ENCODE results near the gene S100A16. TPM values are rescaled to one million over a fixed set of nuclear protein-coding genes. Genes with fewer than 3 reads are reported as not detected.

S100A16 gene
- total and polyA plus RNA-seq, 4 donors = 46.0 to 135 (median 111) TPM

DNA sequence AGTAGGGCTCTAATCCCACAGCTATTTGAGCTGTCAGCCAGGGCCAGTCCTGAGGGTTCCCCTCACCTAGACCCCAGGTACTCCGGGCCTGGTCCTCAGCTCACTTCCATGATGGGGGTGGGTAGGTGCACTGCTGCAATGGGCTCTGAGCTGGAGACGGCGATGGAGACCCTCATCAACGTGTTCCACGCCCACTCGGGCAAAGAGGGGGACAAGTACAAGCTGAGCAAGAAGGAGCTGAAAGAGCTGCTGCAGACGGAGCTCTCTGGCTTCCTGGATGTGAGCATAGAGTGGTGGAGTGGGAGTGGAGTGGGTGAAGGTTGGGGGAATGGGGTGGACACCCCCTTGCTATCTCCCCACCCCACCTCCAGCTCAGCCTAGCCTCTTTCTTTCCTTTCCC is 17.4 kb upstream of the S100A16 start:
- H3K27me3 ChIP-seq (ENCODE audit: control insufficient read depth, insufficient read depth, low read length) = no peaks in the 10 kb centered on the region
- H3K9me3 ChIP-seq (ENCODE audit: control insufficient read depth, insufficient read depth, low read length) = no peaks in the 10 kb centered on the region
- H3K4me1 ChIP-seq (ENCODE audit: control insufficient read depth, insufficient read depth, low read length) = peaks cover 55% of the 10 kb centered on the region
- no peak for DNase-seq (ENCODE audit: low read depth in 4 of 6, low spot score in 6 of 6)
- no peak overlapping the region for H3K27ac ChIP-seq (ENCODE audit: low read depth, low read length)
- H3K4me3 ChIP-seq (ENCODE audit: low read depth, low read length) = no peak overlapping the region
- WGBS (ENCODE audit: insufficient coverage) = 89% methylated on average over 4 of the region's 7 CpGs
- peaks cover 3% of the 10 kb centered on the region for H3K36me3 ChIP-seq (ENCODE audit: control insufficient read depth, insufficient read depth, low read length)

DNA sequence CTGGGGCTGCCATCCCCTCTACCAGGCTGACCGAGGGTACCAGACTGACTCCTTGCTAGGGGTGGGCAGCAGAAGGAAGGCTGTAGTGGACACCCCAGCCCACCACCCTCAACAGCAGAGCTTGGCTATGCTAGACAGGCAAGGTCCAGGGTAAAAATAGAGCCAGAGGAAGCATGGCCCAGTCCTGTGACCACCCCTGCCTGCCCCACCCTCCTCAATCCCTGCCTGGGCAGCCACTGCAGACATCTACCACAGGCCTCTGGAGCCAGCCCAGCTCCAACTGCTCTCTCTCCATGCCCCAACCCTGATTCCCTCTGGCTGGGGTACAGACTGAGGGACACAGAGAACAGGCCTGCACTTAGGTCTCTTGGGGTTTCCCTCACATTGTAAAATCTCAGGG is 17.0 kb upstream of the S100A16 start:
- H3K4me3 ChIP-seq (ENCODE audit: low read depth, low read length) = no peak overlapping the region
- H3K4me1 ChIP-seq (ENCODE audit: control insufficient read depth, insufficient read depth, low read length) = peaks cover 51% of the 10 kb centered on the region
- no peak for DNase-seq (ENCODE audit: low read depth in 4 of 6, low spot score in 6 of 6)
- no peaks in the 10 kb centered on the region for H3K27me3 ChIP-seq (ENCODE audit: control insufficient read depth, insufficient read depth, low read length)
- no CpG with 5 or more reads among the region's 1 CpG for WGBS (ENCODE audit: insufficient coverage)
- no peak overlapping the region for H3K27ac ChIP-seq (ENCODE audit: low read depth, low read length)
- H3K36me3 ChIP-seq (ENCODE audit: control insufficient read depth, insufficient read depth, low read length) = no peaks in the 10 kb centered on the region
- no peaks in the 10 kb centered on the region for H3K9me3 ChIP-seq (ENCODE audit: control insufficient read depth, insufficient read depth, low read length)

DNA sequence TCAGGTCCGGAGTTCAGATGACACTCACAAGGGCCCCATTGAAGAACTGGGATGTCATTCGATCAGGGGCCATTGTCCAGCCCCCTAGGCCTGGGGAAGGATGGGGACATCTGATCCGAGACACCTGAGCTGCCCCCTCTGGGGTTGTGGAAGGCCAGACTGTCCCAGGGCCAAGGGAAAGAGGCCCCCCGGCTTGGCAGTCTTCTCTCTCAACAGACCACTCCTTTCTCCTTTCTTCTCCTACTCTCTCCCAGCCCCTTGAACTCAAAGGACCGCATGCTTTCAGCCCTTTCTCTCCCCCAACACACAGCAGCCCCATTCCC is 16.4 kb upstream of the S100A16 start:
- Histone ChIP-seq H3K4me1 (ENCODE audit: control insufficient read depth, insufficient read depth, low read length) (peaks cover 49% of the 10 kb centered on the region), H3K27me3 (ENCODE audit: control insufficient read depth, insufficient read depth, low read length) (no peaks in the 10 kb centered on the region)
- WGBS (ENCODE audit: insufficient coverage) = 52% methylated on average over 4 of the region's 5 CpGs

DNA sequence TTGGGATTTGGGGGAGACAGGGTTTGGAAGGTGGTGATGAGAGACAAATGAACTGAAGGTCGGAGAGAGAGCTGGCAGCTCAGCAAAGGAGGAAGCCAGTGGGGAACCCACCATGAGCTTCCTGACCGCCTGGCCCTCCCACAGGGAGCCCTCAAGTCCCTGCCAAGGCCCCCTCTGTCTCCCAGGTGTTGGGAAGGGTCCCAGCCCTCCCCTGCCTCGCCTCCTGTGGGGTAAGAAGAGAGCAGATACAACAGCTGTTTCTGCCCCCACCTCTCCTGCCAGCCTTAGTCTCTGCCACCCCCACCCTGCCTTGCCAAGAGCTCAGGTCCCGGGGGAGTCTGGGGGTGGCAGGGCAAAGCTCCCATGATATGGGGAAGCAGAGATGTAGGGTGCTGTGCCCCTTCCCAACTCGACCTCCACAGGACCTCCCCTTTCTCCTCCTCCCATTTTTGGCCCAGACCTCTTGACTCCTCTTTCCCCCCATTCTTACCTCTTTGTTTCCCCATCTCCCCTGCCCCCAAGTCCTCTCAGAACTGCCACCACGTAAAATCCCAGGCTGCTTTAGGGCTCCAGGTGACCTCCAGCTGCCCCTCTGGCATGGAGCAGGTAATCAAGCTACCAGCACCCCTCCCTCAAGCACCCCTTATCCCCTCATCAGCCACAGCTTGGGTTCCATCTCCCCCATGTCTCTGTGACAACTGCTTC is 15.9 kb upstream of the S100A16 start:
- Histone ChIP-seq H3K4me3 (ENCODE audit: low read depth, low read length) (no peak overlapping the region), H3K4me1 (ENCODE audit: control insufficient read depth, insufficient read depth, low read length) (peaks cover 49% of the 10 kb centered on the region), H3K27ac (ENCODE audit: low read depth, low read length) (no peak overlapping the region), H3K36me3 (ENCODE audit: control insufficient read depth, insufficient read depth, low read length) (no peaks in the 10 kb centered on the region), H3K9me3 (ENCODE audit: control insufficient read depth, insufficient read depth, low read length) (no peaks in the 10 kb centered on the region), H3K27me3 (ENCODE audit: control insufficient read depth, insufficient read depth, low read length) (no peaks in the 10 kb centered on the region)
- DNase-seq (ENCODE audit: low read depth in 4 of 6, low spot score in 6 of 6) = no peak
- 63% methylated on average over 2 of the region's 6 CpGs for WGBS (ENCODE audit: insufficient coverage)

More for the DNA sequence above, 16.4 kb upstream of the S100A16 start:
- no peak overlapping the region for H3K27ac ChIP-seq (ENCODE audit: low read depth, low read length)
- no peaks in the 10 kb centered on the region for H3K9me3 ChIP-seq (ENCODE audit: control insufficient read depth, insufficient read depth, low read length)
- no peak overlapping the region for H3K4me3 ChIP-seq (ENCODE audit: low read depth, low read length)
- no peak for DNase-seq (ENCODE audit: low read depth in 4 of 6, low spot score in 6 of 6)
- H3K36me3 ChIP-seq (ENCODE audit: control insufficient read depth, insufficient read depth, low read length) = no peaks in the 10 kb centered on the region

DNA sequence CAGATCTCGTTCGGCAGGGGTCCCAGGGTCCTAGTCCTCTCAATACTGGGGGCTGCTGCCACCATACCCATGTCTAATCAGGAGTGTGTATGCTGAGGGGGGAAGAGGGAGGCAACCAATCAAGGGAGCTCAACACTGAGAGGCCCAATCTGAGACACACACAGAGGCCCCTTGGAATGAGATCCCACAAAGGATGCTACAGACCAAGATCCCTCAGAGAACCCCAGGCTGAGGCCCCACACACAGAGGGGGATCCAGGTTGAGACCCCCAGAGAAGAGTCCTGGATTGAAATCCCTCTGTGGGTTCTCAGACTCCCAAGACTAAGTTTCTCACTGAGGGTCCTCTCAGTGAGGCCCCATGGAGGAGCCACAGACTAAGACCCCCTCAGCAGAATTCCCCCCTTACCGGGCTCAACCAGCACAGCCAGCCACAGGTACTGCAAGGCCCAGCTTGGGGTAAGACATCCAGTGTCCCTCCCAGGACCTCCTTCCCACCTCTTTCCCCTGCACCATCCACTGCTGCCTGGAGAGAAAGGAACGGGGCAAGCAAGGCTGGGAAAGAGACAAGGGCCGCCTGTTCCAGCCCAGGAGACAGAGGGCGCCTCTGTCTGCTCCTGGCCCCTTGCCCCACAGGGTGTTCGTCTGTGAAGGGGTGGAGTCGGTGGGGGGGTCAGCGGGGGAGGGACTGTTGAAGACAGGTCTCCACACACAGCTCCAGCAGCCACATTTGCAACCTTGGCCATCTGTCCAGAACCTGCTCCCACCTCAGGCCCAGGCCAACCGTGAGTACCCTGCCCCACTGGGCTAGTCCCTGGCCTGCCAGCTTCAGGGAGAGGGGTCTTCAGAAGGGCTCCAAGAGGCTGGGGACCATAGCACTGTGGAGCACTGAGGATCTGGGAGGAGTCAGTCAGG is 15.0 kb upstream of the S100A16 start, which contains the start of gene S100A1:
Gene S100A1 (plus strand): TSS at position 720 of the 912 bp plus-strand sequence. CDS start 2,088 bp downstream, outside the sequence.
- H3K4me1 ChIP-seq (ENCODE audit: control insufficient read depth, insufficient read depth, low read length) = peaks cover 42% of the 10 kb centered on the region
- no peak for DNase-seq (ENCODE audit: low read depth in 4 of 6, low spot score in 6 of 6)
- WGBS (ENCODE audit: insufficient coverage) = 55% methylated on average over 4 of the region's 10 CpGs

DNA sequence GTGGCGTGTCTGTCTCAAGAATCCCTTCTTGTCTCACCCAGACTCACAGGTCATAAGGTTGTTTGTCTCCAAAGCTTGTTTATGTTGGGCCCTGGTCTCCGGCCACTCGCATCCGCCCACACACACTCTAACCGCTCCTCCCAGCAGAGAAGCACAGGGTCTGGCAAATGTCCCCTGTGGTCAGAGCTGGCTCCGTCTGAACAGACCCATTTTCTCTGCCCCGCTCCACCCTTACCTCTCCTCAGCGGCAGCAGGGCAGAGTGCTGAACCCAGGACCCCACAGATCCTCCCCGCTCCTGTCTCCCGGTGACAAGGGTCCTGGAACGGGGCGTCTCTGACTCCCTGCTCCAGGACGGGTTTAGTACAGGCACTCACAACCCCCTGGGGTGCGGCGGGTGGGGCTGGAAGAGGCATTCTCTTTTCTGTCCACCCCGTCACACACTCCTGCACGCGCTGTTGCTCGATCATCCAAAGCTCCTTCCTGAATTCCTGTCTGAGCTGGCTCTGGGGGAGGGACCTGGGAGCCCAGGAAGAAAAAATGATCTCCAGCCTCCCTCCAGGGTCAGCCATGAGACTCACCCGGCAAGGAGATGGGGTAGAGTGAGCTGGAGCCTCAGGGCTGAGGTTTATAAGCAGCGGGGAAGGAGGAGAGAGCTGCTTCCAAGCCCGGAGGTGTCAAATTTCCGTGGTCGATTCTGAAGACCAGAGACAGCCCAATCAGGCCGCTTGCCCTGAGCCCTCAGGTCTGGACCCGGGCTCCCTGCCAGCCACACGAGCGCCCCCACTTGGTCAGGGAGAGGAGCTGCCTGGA is 14.2 kb upstream of the S100A16 start, which contains the start of gene S100A13:
Gene S100A13 (minus strand): TSS at position 602 of the 811 bp plus-strand sequence. CDS start 1,033 bp downstream, outside the sequence.
- H3K36me3 ChIP-seq (ENCODE audit: control insufficient read depth, insufficient read depth, low read length) = no peaks in the 10 kb centered on the region
- H3K4me1 ChIP-seq (ENCODE audit: control insufficient read depth, insufficient read depth, low read length) = peaks cover 42% of the 10 kb centered on the region
- peak within 1 kb of the TSS; percentile 40 for H3K4me3 ChIP-seq (ENCODE audit: low read depth, low read length)
- DNase-seq (ENCODE audit: low read depth in 4 of 6, low spot score in 6 of 6) = peak in 2 of 6 donors; percentile 72 to 78
- H3K27me3 ChIP-seq (ENCODE audit: control insufficient read depth, insufficient read depth, low read length) = no peaks in the 10 kb centered on the region
- H3K9me3 ChIP-seq (ENCODE audit: control insufficient read depth, insufficient read depth, low read length) = no peaks in the 10 kb centered on the region
- peak within 1 kb of the TSS; percentile 75 for H3K27ac ChIP-seq (ENCODE audit: low read depth, low read length)
- 9% methylated on average over 20 of the region's 28 CpGs for whole genome bisulfite sequencing (ENCODE audit: insufficient coverage)

More for the DNA sequence above, 15.0 kb upstream of the S100A16 start, which contains the start of gene S100A1:
- H3K27me3 ChIP-seq (ENCODE audit: control insufficient read depth, insufficient read depth, low read length) = no peaks in the 10 kb centered on the region
- no peaks in the 10 kb centered on the region for H3K36me3 ChIP-seq (ENCODE audit: control insufficient read depth, insufficient read depth, low read length)
- no peaks in the 10 kb centered on the region for H3K9me3 ChIP-seq (ENCODE audit: control insufficient read depth, insufficient read depth, low read length)
- H3K27ac ChIP-seq (ENCODE audit: low read depth, low read length) = peak within 1 kb of the TSS; percentile 75
- peak within 1 kb of the TSS; percentile 40 for H3K4me3 ChIP-seq (ENCODE audit: low read depth, low read length)

DNA sequence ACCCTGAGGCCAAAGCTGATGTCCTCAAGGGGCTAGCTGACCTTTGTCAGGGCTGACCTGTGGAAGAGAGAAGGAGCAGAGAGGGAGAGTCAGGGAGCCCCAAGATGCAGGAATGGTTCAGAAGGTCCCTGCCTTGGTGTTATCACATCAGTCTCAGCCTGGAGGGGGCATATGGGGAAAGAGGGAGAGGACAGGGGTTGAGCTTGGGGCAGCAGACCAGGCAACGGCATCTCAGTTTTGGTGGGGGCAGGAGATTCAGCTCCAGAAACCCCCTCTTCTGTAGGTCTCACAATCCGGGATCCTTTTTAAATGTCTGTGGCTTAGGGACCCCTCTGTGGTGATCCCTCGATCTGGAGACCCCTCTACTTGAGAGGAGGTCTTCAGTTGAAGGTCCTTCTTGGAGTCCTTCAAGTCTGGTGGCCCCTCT is 13.6 kb upstream of the S100A16 start:
- peak overlapping the region; percentile 40 for H3K4me3 ChIP-seq (ENCODE audit: low read depth, low read length)
- peak overlapping the region; percentile 75 for H3K27ac ChIP-seq (ENCODE audit: low read depth, low read length)
- no peaks in the 10 kb centered on the region for H3K9me3 ChIP-seq (ENCODE audit: control insufficient read depth, insufficient read depth, low read length)
- H3K36me3 ChIP-seq (ENCODE audit: control insufficient read depth, insufficient read depth, low read length) = no peaks in the 10 kb centered on the region
- no CpG with 5 or more reads among the region's 3 CpGs for WGBS (ENCODE audit: insufficient coverage)
- DNase-seq (ENCODE audit: low read depth in 4 of 6, low spot score in 6 of 6) = no peak
- no peaks in the 10 kb centered on the region for H3K27me3 ChIP-seq (ENCODE audit: control insufficient read depth, insufficient read depth, low read length)
- peaks cover 42% of the 10 kb centered on the region for H3K4me1 ChIP-seq (ENCODE audit: control insufficient read depth, insufficient read depth, low read length)

DNA sequence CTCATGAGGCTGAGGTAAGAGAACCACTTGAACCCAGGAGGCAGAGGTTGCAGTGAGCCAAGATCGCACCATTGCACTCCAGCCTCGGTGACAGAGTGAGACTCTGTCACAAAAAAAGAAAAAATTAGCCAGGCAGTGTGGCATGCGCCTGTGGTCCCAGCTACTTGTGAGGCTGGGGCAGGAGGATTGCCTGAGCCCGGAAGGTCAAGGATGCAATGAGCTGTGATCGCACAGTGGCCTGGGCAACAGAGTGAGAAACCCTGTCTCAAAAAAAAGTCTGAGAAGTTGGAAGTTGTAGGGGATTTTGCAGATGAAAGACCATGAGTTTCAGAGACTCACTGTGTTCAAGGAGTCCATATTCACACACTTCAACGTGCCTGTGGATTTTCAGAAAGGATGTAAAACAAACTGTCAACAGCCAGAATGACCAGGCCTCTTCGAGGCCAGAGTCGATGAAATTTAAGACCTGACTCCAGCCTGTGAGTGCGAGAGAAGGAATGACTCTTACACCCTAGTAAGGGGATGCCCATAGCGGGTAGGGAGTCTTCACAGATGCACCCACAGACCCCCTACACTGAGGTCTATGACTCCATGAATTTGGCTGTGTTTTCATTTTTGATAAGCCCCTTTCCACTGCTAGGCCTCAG is 12.2 kb upstream of the S100A16 start:
- no peak for DNase-seq (ENCODE audit: low read depth in 4 of 6, low spot score in 6 of 6)
- 91% methylated on average over 7 of the region's 10 CpGs for WGBS (ENCODE audit: insufficient coverage)
- no peak overlapping the region for H3K4me3 ChIP-seq (ENCODE audit: low read depth, low read length)
- H3K27ac ChIP-seq (ENCODE audit: low read depth, low read length) = no peak overlapping the region
- no peaks in the 10 kb centered on the region for H3K27me3 ChIP-seq (ENCODE audit: control insufficient read depth, insufficient read depth, low read length)
- no peaks in the 10 kb centered on the region for H3K9me3 ChIP-seq (ENCODE audit: control insufficient read depth, insufficient read depth, low read length)
- H3K4me1 ChIP-seq (ENCODE audit: control insufficient read depth, insufficient read depth, low read length) = peaks cover 42% of the 10 kb centered on the region
- H3K36me3 ChIP-seq (ENCODE audit: control insufficient read depth, insufficient read depth, low read length) = peaks cover 2% of the 10 kb centered on the region

DNA sequence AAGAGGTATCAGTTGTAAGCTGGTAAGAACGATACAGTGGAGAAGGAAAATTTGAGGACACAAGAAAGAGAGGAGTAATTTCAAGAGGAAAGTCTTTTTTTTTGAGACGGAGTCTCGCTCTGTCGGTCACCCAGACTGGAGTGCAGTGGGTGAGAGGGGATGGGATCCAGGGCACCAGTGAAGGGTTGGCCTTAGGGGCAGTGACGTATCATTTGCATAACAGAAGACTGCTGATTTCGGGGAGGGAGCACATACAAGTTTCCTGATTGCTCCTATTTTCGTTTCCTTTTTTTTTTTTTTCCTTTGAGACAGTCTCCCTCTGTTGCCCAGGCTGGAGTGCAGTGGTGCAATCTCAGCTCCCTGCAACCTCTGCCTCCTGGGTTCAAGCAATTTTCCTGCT is 10.2 kb upstream of the S100A16 start:
- peaks cover 4% of the 10 kb centered on the region for H3K36me3 ChIP-seq (ENCODE audit: control insufficient read depth, insufficient read depth, low read length)
- H3K9me3 ChIP-seq (ENCODE audit: control insufficient read depth, insufficient read depth, low read length) = no peaks in the 10 kb centered on the region
- 66% methylated on average over 7 of the region's 7 CpGs for WGBS (ENCODE audit: insufficient coverage)
- no peak overlapping the region for H3K27ac ChIP-seq (ENCODE audit: low read depth, low read length)
- no peak overlapping the region for H3K4me3 ChIP-seq (ENCODE audit: low read depth, low read length)
- peaks cover 25% of the 10 kb centered on the region for H3K4me1 ChIP-seq (ENCODE audit: control insufficient read depth, insufficient read depth, low read length)
- no peak for DNase-seq (ENCODE audit: low read depth in 4 of 6, low spot score in 6 of 6)
- no peaks in the 10 kb centered on the region for H3K27me3 ChIP-seq (ENCODE audit: control insufficient read depth, insufficient read depth, low read length)

Measured in spinal cord (tissue), 10 donors.